GM21786 (cell line): ENCODE measurements around the gene PAK5.

Experiments
- ATAC-seq: cut with Tn5 transposase; IDR thresholded peaks from one replicate; pipeline ENCODE4 v1.9.1; 2021; ENCODE audit not compliant: unreplicated experiment

PAK5 gene

DNA sequence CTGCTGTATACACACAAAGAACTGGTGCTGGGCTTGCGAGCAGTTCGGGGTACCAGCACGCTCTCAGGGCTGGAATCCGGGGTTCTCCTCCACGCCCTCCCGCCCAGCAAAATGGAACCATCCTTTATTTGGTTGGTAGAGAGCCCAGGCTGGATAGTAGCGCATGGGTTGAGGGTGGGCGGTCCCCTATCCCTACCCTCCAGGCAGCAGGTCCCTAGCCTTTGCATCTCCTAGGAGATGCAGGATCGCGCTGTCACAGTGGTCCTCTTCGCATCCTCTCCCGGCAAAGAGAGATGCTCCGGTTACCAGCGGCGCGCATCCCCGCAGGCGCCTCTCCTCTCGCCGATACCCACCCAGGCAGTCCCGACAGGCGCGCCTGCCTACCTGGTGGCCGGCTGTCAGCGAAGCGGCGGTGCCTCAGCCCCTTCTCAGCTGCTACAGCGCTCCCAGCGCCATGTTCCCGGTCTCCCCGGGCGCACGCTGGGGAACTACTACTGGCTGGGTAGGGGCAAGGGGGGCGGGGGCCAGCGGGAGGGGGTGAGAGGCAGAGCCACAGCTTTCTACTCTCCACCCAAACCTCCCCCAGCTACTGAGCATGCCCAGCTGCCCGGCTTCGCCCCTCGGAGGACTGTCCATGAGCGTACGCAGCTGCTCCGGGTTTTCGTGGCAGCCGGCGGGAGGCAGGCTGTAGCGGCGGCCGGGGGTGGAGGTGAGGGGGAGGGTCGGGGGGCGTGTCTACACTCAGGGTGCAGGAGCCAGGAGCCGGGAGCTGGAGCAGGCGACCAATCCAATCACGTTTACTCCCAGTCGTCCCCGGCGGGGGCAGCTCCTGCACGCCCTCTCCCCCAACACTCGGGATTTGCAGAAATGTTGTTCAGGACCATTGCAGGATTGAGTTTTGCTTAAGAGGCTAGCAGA lies at the start of gene PAK5:
PAK5 (minus strand) TSS at position 699 of the 918 bp plus-strand sequence. CDS start 194,748 bp downstream, outside the sequence.
- no peak for ATAC-seq

DNA sequence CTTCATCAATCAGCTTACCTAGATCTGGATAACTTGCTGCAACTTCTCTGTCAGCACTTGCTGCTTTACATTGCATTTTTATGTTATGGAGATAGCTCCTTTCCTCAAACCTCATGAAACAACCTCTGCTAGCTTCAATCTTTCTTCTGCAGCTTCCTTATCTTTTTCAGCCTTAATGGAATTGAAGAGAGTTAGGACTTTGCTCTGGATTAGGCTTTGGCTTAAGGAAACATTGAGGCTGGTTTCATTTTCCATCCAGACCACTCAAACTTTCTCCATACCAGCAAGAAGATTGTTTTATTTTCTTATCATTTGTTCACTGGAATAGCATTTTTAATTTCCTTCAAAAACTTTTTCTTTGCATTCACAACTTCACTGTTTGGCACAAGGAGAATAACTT lies 48.8 kb upstream of the PAK5 start:
- no peak for ATAC-seq

DNA sequence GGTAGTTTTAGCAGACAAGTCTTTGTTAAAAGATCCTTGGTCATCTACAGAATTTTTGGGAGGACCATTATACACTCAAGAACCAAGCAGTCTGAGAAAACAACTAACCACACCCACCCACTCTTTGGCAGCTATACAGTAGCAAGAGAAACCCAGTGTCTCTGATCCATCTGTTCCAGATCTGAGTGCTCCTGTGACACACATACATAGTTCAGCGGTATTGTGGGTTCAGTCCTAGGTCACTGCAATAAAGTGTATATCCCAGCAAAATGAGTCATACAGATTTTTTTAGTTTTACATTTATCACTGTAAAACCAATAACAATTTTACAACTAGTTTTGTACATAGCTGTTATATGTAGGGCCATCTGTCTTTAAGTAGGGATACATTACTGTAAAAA lies 47.4 kb upstream of the PAK5 start:
- ATAC-seq: no peak

DNA sequence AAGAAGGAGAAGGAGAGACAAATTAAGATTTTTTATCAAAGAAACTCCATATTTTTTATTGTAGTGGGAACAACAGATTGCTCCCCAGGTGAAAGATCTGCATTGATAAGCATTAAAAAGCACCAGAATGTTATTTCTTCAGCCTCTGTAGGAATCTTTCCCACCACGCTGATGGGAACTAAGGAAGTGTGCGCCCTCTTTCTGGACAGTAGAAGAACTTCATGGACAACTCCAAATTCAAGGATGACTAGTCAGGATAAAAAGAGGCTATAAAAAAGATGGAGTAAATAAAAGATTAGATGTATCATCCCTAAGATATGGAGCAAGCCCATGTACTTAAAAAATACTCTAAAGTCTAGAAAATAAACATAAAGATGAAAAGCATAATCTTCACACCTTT lies 45.8 kb upstream of the PAK5 start:
- no peak for ATAC-seq

DNA sequence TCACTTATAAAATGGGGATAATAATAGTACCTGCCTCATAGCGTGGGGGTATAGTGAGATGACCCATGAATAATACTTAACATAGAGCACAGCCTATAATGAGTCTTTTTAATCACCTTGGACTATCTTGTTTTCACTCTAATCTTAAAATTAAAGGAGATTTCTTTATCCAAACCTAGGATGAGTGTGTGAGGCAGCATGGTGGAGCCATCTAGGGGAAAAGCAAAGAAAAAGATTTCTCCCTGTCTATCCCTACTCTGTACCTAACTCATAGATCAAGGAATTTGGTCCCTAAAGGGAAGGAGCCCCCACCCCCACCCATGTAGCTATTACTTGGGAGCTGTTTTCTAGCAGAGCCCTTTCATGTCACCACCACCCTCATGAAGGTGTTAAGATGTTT lies 45.2 kb upstream of the PAK5 start:
- no peak for ATAC-seq

DNA sequence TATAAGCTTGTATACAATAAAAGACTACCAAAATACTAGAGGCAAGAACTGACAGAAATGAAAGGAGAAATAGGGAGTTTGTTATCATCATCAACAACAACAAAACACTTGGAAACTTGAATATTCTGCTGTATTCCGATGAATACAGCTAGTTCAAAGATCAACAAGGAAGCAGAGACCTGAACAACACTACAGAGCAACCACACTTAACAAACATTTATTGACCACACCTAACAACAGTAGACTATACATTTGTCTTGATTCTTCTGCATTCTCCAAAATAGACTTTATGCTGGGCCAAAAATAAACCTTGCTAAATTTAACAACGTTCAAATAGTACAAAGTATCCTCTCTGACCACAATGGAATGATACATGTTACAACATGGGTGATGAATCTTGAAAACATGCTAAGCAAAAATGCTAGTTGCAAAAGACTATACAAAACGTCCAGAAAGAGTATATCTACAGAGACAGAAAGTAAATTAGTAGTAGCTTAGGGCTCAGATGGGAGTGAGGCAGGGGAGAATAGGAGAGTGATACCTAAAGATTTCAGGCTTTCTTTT lies 39.1 kb upstream of the PAK5 start:
- ATAC-seq: no peak

DNA sequence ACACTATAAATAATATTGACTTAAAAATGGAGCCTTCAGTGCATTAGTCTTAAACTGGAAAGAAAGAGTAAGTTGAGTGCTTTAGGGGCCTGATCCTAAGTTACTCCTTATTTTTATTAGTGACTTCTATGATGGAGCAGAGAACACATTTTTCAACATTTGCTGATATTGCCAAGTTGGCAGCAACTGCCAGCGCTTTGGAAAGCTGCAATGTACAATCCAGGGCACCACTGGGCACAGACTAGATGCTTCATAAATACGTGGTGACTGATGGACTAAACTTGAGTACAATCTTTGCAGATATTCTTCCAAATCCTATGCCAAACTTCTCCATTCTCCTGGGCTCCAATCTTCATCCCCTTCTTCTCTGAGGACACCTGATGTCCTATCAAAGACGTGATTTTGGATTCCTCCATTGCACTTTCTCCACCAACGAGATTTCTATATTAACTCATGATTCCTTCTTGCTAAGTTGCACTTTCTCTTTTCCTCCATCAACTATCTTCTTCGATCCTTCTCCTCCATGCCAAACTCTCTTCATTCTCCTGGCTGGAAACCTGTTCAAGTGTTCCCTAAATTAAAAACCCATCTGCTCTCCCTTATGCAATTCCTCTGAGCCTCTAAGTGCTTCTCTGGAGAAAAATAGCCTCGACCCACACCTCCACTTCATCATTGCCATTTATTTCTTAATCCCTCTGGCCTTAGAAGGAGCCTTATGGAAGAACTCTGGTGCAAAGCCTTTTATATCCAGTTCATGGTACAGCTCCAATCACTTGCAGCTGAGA lies 28.5 kb upstream of the PAK5 start:
- ATAC-seq: no peak

DNA sequence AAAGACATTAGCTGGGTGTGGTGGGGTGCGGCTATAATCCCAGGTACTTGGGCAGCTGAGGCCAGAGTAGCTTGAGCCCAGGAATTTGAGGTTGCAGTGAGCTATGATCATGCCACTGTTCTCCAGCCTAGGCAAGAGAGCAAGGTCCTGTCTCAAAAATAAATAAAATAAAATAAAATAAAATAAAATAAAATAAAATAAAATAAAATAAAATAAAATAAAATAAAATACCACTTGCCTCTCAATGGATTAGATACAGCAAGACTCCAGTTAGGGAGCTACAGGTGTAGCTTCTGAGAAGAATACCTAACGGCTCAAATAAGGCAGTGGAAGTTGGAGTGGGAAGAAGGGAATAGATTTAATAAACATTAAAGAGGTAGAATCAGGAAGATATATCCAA lies 13.7 kb upstream of the PAK5 start:
- no peak for ATAC-seq

DNA sequence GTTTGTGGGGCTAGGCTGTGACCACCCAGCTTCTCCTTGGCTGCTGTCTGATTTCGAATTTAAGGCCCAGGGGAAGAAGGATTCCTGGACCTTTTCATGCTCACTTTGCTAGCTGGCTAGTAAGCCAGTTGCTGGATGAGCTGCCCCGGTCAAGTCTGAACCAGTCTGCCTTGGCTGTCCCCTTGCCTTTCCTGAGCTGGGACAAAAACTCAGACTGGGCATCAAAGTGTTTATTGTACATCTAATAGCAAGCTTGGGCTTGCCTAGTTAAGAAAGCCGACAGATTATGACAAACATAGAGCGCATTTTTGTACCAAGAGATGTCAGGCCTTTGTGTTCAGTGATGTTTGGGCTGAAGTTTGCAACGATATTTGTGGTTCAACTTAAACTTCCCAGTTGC lies 750 bp upstream of the PAK5 start:
- no peak for ATAC-seq

DNA sequence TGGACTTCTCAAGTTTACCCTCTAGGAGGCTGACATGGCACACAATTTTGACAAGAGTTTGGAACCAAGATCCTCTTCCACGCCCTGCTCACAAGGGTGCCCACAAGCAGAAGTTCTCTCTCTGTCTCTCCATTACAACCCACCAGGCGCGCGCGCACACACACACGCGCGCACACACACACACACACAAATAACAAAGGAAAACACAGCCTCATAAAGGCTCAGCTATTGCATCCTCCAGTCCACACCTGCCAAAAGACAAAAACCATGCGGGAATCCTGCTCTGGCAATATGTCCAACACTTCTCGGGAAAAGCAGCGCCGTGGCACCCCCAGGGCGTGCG lies 870 bp downstream of the PAK5 start:
- no peak for ATAC-seq

DNA sequence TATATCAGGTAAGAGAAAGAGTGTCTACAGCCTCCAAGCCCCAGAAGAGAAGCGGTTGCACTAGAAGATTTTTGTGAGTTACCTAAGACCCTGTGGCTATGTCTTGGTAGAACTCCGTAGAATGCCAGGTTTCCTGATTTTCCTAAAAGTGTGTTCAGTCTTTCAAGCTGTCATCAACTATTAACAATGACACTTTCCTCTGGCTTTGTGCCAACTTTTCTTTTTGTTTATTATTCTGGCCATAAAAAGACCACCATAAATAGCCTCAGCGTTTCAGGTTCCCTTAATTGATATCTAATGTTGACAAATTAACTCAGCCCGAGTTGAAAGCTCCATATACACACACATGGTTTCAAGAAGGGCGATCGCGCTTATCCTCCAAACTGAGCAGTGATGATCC lies 1.2 kb downstream of the PAK5 start:
- no peak for ATAC-seq

DNA sequence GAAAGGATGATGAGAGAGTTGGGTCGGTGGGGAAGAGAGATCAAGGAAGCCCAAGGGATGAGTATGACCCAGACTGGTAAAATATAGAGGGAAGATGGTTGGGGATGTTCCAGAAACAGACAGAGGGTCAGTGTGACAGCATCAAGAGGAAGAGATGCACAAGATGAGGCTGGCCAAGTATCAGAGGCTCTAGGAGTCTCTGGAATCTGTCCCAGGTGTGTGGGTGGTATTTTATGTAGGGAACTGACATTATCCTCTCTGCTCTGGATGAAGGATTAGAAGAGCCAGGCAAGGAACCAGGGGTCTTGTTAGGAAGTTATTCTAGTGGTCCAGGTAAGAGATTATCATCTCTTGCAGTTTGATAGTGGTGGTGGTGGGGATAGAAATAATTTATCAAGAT lies 3.6 kb downstream of the PAK5 start:
- ATAC-seq: no peak

DNA sequence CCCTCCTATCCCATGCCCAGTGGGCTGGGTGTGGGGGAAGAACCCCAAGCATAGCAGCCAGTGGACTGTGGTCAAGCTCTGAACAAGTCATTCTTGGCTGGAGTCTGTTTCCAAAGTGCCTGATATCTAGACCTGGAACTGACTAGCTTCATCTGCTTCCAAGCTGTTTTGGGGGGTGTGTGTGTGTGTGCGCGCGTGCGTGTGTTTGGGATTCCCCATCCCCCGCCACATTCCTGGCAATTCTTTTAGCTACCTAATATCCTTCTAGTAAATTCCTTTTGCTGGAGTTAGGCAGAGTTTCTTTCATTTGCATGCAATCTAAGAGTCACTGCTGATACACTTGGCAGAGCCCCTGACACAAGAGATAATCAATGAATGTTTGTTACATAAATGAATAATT lies 7.8 kb downstream of the PAK5 start:
- ATAC-seq: no peak

DNA sequence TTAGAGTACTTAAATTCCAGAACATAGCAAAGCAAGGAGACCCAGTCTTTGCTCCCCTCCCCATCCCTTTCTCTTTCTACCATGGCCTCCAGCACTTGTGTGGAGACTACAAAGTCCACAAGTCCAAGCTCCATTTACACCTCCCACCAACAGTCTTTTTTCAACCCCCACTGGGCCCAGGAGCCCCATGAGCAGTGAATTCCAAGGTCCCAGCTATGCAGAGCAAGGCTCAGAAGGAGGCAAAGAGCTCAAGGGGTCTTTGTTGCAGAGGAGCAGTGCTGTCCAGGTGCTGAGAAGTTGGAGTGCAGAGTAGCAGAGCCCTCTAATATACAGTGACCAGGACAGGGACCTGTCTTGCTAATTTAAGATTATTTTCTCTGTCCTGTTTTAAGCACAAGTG lies 9.0 kb downstream of the PAK5 start:
- ATAC-seq: no peak

DNA sequence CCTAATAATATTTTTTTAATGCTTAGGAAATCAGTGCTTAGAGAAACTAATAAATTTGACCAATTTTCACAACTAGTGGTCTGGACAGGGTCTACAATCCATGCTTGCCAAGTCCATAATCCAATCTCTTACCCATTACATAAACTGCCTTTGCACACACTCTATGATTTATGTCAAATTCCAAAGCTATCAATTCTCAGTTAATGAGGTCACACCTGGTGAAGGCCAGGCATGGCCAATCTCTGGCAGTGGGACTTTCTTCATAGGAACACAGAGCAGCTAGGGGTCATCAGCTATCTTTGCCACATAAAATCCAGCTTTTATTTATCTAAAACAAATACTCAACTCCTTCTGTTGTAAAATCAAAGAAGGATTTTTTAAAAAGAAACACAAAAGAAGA lies 21.2 kb downstream of the PAK5 start:
- ATAC-seq: no peak

DNA sequence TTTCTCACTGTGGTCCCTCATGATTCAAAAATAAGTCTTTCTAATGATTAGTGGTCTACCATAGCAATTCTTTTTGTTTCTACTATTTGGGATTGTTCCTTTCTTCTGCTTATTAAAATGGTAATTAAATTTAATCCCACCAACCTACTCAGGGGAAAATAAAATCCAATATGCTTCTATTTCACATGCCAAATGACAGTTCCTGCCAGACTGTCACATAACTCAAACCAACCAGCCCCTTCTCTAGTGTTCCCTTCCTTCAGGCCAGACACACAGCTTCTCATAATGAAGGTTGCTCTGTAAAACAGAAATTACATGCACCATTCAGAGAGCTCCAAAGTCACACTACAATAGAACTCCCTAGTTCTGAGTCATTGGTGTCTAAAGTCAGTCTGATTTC lies 23.2 kb downstream of the PAK5 start:
- ATAC-seq: no peak

DNA sequence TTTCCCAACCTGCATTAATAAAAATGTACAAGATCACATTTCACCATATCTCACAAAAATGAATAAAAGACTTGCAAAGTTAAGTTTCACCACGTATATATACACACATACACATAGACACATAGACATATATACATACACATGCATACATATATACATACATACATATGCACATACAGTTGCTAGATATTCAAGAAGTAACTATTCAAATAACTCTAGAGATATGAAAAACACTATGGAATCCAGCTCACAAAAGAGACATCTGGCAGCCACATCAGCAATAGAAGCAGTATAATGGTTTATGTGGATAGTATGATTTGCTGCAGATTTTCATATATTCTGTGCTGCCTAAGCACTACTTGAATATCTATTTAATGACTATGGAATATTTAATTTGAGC lies 28.1 kb downstream of the PAK5 start:
- ATAC-seq: no peak

DNA sequence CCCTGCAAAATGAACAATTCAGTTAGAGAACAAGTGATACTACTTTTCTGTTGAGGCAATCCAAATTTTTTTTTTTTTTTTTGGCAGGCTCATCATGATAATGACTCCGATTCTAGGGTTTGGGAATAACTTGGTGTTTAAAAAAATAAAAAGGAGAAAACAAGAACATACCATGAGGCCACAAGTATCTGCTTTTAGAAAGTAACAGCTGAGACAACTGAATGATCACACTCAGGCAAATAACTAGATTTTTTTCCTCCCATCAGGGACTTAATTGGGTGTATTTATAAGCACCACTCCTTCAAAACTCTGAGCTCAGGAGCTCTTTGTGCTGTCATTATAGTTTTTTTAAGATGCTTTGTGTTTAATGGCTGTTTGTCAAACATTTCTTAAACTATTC lies 29.6 kb downstream of the PAK5 start:
- ATAC-seq: no peak

DNA sequence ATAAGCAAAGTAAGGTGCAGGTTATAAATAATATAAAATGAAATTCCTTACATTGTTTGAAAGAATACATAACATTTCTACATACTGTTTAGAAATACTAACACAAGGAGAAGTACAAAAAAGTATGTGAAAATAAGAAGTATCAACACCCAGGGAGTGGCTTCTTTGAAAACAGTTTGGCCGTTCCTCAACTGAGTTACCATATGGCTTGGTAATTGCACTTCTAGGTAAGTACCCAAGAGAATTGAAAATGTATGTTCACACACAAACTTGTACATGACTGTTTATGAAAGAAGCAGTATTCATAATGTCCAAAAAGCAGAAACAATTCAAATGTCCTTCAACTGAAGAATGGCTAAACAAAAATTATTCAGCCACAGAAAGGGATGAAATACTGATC lies 30.7 kb downstream of the PAK5 start:
- no peak for ATAC-seq

DNA sequence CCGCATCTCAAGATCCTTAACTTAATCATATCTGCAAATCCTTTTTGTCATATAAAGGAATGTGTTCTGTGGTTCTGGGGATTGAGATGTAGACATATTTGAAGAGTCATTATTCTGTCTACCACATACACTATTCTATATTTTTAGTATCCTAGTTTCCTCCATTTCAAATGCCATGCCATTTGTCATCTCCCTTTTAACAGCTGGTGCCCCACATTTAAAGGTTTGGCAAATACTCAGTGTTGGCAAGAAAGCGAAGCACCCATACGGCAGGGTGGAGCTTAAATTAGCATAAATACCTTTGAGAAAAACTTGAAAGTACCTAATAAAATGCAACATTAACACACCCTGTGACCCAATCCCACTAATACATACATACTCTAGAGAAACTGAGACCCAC lies 31.7 kb downstream of the PAK5 start:
- no peak for ATAC-seq

DNA sequence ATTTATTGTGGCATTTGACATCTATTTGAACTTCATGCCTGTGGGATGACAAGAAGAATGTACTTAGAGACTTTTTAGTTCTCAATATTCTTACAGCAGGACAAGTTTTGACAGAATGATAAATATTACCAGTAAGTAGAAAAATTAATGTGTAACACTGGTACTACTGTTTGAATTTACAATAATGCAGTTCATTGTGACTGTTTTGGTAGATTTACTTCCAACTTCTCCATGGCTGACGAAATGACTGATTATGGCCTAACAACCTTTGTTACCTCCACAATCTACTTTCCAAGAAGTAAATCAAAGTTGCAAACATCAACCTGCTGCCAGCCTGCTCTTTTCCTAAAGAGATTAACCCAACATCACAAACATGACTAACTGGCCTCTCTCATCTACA lies 38.5 kb downstream of the PAK5 start:
- ATAC-seq: no peak

DNA sequence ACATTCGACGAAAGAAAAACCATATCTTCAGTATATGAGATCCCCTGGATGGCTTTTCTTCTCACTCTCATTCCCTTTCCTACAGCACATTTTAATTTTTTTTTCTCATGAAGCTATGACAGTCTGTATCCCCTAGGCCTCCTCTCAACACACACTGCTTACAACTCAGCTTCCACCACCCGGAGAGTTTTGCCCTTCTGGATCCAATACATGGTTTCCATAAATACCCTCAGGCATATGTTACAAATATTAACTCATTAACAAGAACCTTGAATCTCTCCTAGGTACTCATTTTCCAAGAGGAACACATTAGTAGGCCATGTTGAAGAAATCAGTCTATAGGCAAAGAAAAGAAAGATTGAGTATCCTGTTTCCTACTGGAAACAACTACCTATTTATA lies 44.0 kb downstream of the PAK5 start:
- no peak for ATAC-seq
